Measurements from ENCODE around the gene CD244.
"Not testable (repeated sequence)": the region's sequence is repeated elsewhere in the genome, so short reads cannot be mapped to it uniquely, and the experiment has no call there.

The CD244 gene

GRCh38 chr1:160887071-160887470 is 24.4 kb upstream of the CD244 start:
- Histone ChIP-seq H3K27me3 (ENCODE audit: insufficient read depth, low read length) (no peaks in the 10 kb centered on the region), H3K9me3 (ENCODE audit: low read length) (no peaks in the 10 kb centered on the region), H3K36me3 (ENCODE audit: insufficient read depth, low read length) (no peaks in the 10 kb centered on the region), H2AFZ (ENCODE audit: low read depth, low read length) (no peak overlapping the region), H3K4me1 (ENCODE audit: insufficient read depth, low read length) (no peaks in the 10 kb centered on the region), H3K4me3 (ENCODE audit: low read length) (no peak overlapping the region)

DNA sequence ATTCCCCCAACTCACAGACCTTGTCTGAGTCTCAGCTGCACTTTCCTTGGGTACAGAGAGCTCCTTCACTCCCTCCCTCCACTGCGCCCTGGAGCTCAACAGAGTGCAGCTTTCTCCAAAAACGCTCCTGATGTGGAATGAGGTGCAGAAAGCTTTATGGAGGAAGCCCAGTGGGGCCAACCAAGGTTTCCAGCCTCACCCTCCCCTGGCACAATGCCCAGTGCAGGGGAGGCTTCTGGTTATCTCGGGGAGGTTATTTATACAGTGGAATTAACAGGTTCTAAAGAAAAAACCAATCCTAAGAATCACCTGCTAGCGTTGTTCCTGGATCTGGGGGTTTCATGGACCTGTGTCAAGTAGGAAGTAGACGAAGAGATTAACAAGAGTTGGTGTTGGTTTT is 22.4 kb upstream of the CD244 start, which contains the start of gene ITLN1:
TSS of gene ITLN1 (minus strand) at position 139 of the 400 bp plus-strand sequence. CDS start 303 bp downstream, outside the sequence.
- no peaks in the 10 kb centered on the region for H3K9me3 ChIP-seq (ENCODE audit: low read length)
- no peak within 1 kb of the TSS for H3K4me3 ChIP-seq (ENCODE audit: low read length)
- H2AFZ ChIP-seq (ENCODE audit: low read depth, low read length) = no peak within 1 kb of the TSS
- H3K36me3 ChIP-seq (ENCODE audit: insufficient read depth, low read length) = no peaks in the 10 kb centered on the region
- H3K4me1 ChIP-seq (ENCODE audit: insufficient read depth, low read length) = no peaks in the 10 kb centered on the region
- no peaks in the 10 kb centered on the region for H3K27me3 ChIP-seq (ENCODE audit: insufficient read depth, low read length)

GRCh38 chr1:160884579-160884978 is 21.9 kb upstream of the CD244 start:
- H2AFZ ChIP-seq (ENCODE audit: low read depth, low read length) = no peak overlapping the region
- H3K27me3 ChIP-seq (ENCODE audit: insufficient read depth, low read length) = no peaks in the 10 kb centered on the region
- H3K4me3 ChIP-seq (ENCODE audit: low read length) = no peak overlapping the region
- H3K4me1 ChIP-seq (ENCODE audit: insufficient read depth, low read length) = no peaks in the 10 kb centered on the region
- H3K9me3 ChIP-seq (ENCODE audit: low read length) = no peaks in the 10 kb centered on the region
- H3K36me3 ChIP-seq (ENCODE audit: insufficient read depth, low read length) = no peaks in the 10 kb centered on the region

DNA sequence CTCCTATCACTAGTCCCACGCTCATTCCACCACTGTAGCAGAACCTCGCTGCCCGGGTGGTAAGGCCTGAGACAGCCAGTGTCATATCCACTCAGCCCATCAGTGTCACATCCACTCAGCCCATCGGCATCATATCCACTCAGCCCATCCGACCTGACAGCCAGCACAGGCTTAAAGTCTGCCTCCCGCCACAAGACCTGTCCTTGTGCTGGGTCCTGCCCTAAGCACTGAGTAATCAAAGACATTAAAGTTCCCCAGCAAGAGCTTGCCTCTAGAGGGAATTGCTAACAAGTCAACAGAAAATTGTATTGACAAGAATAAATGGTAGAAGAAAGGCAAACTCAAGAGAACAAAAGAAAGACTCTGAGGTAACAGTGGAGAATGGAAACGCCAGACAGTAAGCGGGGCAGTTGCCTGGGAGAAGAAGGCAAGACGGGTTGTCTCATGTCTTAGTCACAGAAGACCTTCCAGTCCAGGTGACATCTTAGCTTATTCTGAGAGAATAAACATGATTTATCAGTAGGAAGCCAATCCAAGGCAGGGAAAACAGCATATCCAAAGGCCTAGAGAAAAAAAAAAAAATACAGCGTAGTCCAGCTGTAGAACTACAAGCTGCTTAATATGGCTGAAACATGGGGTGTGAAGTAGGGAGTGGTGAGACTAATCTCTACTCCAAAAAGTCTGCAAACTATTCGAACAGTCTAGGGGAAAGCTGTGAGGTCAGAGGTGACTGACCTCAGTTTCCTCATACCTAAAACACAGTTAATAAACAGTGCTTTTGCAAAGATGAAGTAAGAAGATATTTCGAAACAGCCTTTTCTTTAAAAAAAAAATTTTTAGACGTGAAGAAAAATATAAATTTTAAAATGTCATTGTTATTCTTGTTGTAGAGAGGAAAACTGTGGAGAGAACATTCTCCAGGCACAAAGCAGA is 21.2 kb upstream of the CD244 start:
- Histone ChIP-seq H3K27me3 (ENCODE audit: insufficient read depth, low read length) (no peaks in the 10 kb centered on the region), H2AFZ (ENCODE audit: low read depth, low read length) (no peak overlapping the region), H3K4me3 (ENCODE audit: low read length) (no peak overlapping the region), H3K9me3 (ENCODE audit: low read length) (no peaks in the 10 kb centered on the region), H3K36me3 (ENCODE audit: insufficient read depth, low read length) (no peaks in the 10 kb centered on the region), H3K4me1 (ENCODE audit: insufficient read depth, low read length) (no peaks in the 10 kb centered on the region)

- Histone ChIP-seq H2AFZ (ENCODE audit: low read depth, low read length) (no peak overlapping the region), H3K27me3 (ENCODE audit: insufficient read depth, low read length) (no peaks in the 10 kb centered on the region), H3K9me3 (ENCODE audit: low read length) (no peaks in the 10 kb centered on the region), H3K36me3 (ENCODE audit: insufficient read depth, low read length) (no peaks in the 10 kb centered on the region), H3K4me3 (ENCODE audit: low read length) (no peak overlapping the region), H3K4me1 (ENCODE audit: insufficient read depth, low read length) (no peaks in the 10 kb centered on the region)
Observed at GRCh38 chr1:160882582-160882981, 19.9 kb upstream of the CD244 start.

GRCh38 chr1:160881264-160881663 is 18.6 kb upstream of the CD244 start:
- H3K4me1 ChIP-seq (ENCODE audit: insufficient read depth, low read length); H3K4me3 ChIP-seq (ENCODE audit: low read length); H3K36me3 ChIP-seq (ENCODE audit: insufficient read depth, low read length); H3K9me3 ChIP-seq (ENCODE audit: low read length); H3K27me3 ChIP-seq (ENCODE audit: insufficient read depth, low read length); H2AFZ ChIP-seq (ENCODE audit: low read depth, low read length): not testable (repeated sequence)

DNA sequence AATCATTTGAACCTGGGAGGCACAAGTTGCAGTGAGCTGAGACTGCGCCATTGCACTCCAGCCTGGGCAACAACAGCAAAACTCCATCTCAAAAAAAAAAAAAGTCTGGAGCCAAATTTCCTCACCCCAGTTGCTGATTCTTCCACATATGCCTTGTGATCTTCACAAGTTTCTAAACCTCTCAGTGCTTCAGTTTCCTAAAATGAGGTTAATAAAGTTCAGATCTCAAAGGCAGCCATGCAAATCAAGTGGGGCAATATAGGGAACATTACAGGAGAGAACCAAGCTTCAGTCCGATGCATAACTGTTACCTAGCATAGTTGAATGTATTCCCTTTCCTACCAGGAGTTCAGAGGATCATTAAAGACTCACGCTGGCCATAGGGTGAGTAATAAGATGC is 17.5 kb upstream of the CD244 start:
- Histone ChIP-seq H3K9me3 (ENCODE audit: low read length) (no peaks in the 10 kb centered on the region), H3K27me3 (ENCODE audit: insufficient read depth, low read length) (no peaks in the 10 kb centered on the region), H3K4me3 (ENCODE audit: low read length) (no peak overlapping the region), H3K4me1 (ENCODE audit: insufficient read depth, low read length) (no peaks in the 10 kb centered on the region), H2AFZ (ENCODE audit: low read depth, low read length) (no peak overlapping the region), H3K36me3 (ENCODE audit: insufficient read depth, low read length) (no peaks in the 10 kb centered on the region)

- no peaks in the 10 kb centered on the region for H3K4me1 ChIP-seq (ENCODE audit: insufficient read depth, low read length)
- no peaks in the 10 kb centered on the region for H3K27me3 ChIP-seq (ENCODE audit: insufficient read depth, low read length)
- no peak overlapping the region for H2AFZ ChIP-seq (ENCODE audit: low read depth, low read length)
- H3K4me3 ChIP-seq (ENCODE audit: low read length) = no peak overlapping the region
- H3K36me3 ChIP-seq (ENCODE audit: insufficient read depth, low read length) = no peaks in the 10 kb centered on the region
- no peaks in the 10 kb centered on the region for H3K9me3 ChIP-seq (ENCODE audit: low read length)
Observed at GRCh38 chr1:160879056-160879455, 16.4 kb upstream of the CD244 start.

GRCh38 chr1:160877221-160877620 is 14.5 kb upstream of the CD244 start:
- H3K36me3 ChIP-seq (ENCODE audit: insufficient read depth, low read length) = no peaks in the 10 kb centered on the region
- no peaks in the 10 kb centered on the region for H3K4me1 ChIP-seq (ENCODE audit: insufficient read depth, low read length)
- H3K4me3 ChIP-seq (ENCODE audit: low read length) = no peak overlapping the region

GRCh38 chr1:160876311-160876710 is 13.6 kb upstream of the CD244 start:
- Histone ChIP-seq H3K9me3 (ENCODE audit: low read length) (no peaks in the 10 kb centered on the region), H3K4me1 (ENCODE audit: insufficient read depth, low read length) (no peaks in the 10 kb centered on the region), H3K4me3 (ENCODE audit: low read length) (no peak overlapping the region), H2AFZ (ENCODE audit: low read depth, low read length) (no peak overlapping the region), H3K27me3 (ENCODE audit: insufficient read depth, low read length) (no peaks in the 10 kb centered on the region), H3K36me3 (ENCODE audit: insufficient read depth, low read length) (no peaks in the 10 kb centered on the region)

More at GRCh38 chr1:160877221-160877620, 14.5 kb upstream of the CD244 start:
- Histone ChIP-seq H2AFZ (ENCODE audit: low read depth, low read length) (no peak overlapping the region), H3K27me3 (ENCODE audit: insufficient read depth, low read length) (no peaks in the 10 kb centered on the region), H3K9me3 (ENCODE audit: low read length) (no peaks in the 10 kb centered on the region)

- not testable (repeated sequence) for H3K4me1 ChIP-seq (ENCODE audit: insufficient read depth, low read length); H2AFZ ChIP-seq (ENCODE audit: low read depth, low read length); H3K36me3 ChIP-seq (ENCODE audit: insufficient read depth, low read length); H3K9me3 ChIP-seq (ENCODE audit: low read length); H3K27me3 ChIP-seq (ENCODE audit: insufficient read depth, low read length); H3K4me3 ChIP-seq (ENCODE audit: low read length)
Observed at GRCh38 chr1:160875591-160875990, 12.9 kb upstream of the CD244 start.

DNA sequence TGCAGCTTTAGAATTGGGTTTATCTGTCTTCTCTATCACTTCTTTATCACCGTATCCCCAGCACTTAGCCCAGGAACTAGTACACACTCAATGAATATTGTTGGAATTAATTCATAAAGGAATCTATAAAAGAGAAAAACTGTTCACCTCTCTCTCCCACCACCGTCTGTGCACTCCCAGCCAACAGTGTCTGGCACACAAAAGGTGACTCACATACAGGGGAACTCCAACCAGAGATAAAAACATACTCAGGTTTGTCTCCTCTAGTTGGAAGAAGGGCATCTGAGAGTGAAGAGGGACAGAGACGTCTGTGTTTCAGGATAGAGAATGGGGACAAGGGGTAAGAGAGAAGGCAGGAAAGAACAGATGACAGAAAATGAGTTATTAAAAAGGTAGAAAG is 12.2 kb upstream of the CD244 start:
- H3K27me3 ChIP-seq (ENCODE audit: insufficient read depth, low read length) = no peaks in the 10 kb centered on the region

DNA sequence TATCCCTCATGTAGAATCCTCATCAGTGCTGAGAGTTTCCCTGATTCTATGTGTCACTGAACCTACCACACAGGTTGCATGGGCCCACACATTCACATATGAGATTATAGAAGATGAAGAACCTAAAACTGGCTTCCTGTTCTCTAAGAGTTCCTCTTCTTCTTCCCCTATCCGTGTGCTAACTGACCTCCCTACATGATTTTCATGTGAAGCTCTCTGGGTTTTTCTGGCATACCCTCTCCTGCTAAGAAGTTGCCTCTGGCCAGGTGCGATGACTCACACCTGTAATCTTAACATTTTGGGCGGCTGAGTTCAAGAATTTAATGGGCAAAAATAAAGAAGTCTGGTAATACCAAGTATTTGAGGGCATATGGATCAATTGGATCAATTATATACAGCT is 5.5 kb upstream of the CD244 start:
- no peaks in the 10 kb centered on the region for H3K9me3 ChIP-seq (ENCODE audit: low read length)
- peaks cover 2% of the 10 kb centered on the region for H3K27me3 ChIP-seq (ENCODE audit: insufficient read depth, low read length)
- no peaks in the 10 kb centered on the region for H3K4me1 ChIP-seq (ENCODE audit: insufficient read depth, low read length)
- no peak overlapping the region for H3K4me3 ChIP-seq (ENCODE audit: low read length)
- no peaks in the 10 kb centered on the region for H3K36me3 ChIP-seq (ENCODE audit: insufficient read depth, low read length)
- H2AFZ ChIP-seq (ENCODE audit: low read depth, low read length) = no peak overlapping the region

More for the DNA sequence above, 12.2 kb upstream of the CD244 start:
- Histone ChIP-seq H2AFZ (ENCODE audit: low read depth, low read length) (no peak overlapping the region), H3K4me3 (ENCODE audit: low read length) (no peak overlapping the region), H3K9me3 (ENCODE audit: low read length) (no peaks in the 10 kb centered on the region), H3K4me1 (ENCODE audit: insufficient read depth, low read length) (no peaks in the 10 kb centered on the region), H3K36me3 (ENCODE audit: insufficient read depth, low read length) (no peaks in the 10 kb centered on the region)

GRCh38 chr1:160867651-160868050 is 5.0 kb upstream of the CD244 start:
- H3K36me3 ChIP-seq (ENCODE audit: insufficient read depth, low read length) = not testable (repeated sequence)

More at GRCh38 chr1:160867651-160868050, 5.0 kb upstream of the CD244 start:
- not testable (repeated sequence) for H3K9me3 ChIP-seq (ENCODE audit: low read length); H3K27me3 ChIP-seq (ENCODE audit: insufficient read depth, low read length); H2AFZ ChIP-seq (ENCODE audit: low read depth, low read length); H3K4me3 ChIP-seq (ENCODE audit: low read length); H3K4me1 ChIP-seq (ENCODE audit: insufficient read depth, low read length)
